Measurements from ENCODE around the gene C2.

- TF ChIP-seq POLR2A (IDR thresholded peaks at IDR 0.05): no peak
- TF ChIP-seq CTCF (IDR thresholded peaks at IDR 0.05): no peak
- TF ChIP-seq POLR2AphosphoS5 (IDR thresholded peaks at IDR 0.05; ENCODE audit: insufficient read depth in 1 of 2, low read depth in 1 of 2): no peak
Measured at GRCh38 chr6:31968326-31968725, 40.8 kb downstream of the C2 start.

Measured in vagina (tissue), 2 donors.